GM18505 (cell line): ENCODE results near the gene EPHB1.
A peak's percentile ranks its signal among the peaks of the same experiment; 100 is the strongest.

ENCODE experiments used
- ATAC-seq: cut with Tn5 transposase; IDR thresholded peaks from one replicate; pipeline ENCODE4 v1.9.1; 2021; ENCODE audit not compliant: unreplicated experiment
- POLR2A ChIP-seq: IDR thresholded peaks from 4 replicates; pipeline ENCODE4 v1.6.1; 2011; ENCODE audit warnings: borderline replicate concordance; ENCODE audit not compliant: insufficient read depth, insufficient read length; ENCODE audit errors: extremely low read depth

EPHB1 gene

GRCh38 chr3:134876836-134877235 is 81.8 kb downstream of the EPHB1 start:
- no peak for TF ChIP-seq POLR2A
- no peak for ATAC-seq

GRCh38 chr3:134877788-134878187 is 82.7 kb downstream of the EPHB1 start:
- no peak for ATAC-seq
- no peak for TF ChIP-seq POLR2A

GRCh38 chr3:134879990-134880389 is 84.9 kb downstream of the EPHB1 start:
- ATAC-seq, result no peak
- TF ChIP-seq POLR2A, result no peak

GRCh38 chr3:134880431-134880830 is 85.4 kb downstream of the EPHB1 start:
- no peak for ATAC-seq
- TF ChIP-seq POLR2A, result no peak

- ATAC-seq, result no peak
- TF ChIP-seq POLR2A, result no peak
Measured at GRCh38 chr3:134881305-134881704, 86.2 kb downstream of the EPHB1 start.

GRCh38 chr3:134883697-134884385 is 88.8 kb downstream of the EPHB1 start:
- no peak for ATAC-seq
- TF ChIP-seq POLR2A, result no peak

GRCh38 chr3:134885877-134886621 is 91.0 kb downstream of the EPHB1 start:
- no peak for TF ChIP-seq POLR2A
- ATAC-seq, result peak; percentile 92

GRCh38 chr3:134886991-134887390 is 91.9 kb downstream of the EPHB1 start:
- no peak for ATAC-seq
- TF ChIP-seq POLR2A, result no peak

GRCh38 chr3:134887536-134887935 is 92.5 kb downstream of the EPHB1 start:
- no peak for ATAC-seq
- TF ChIP-seq POLR2A, result no peak

GRCh38 chr3:134892326-134892725 is 97.3 kb downstream of the EPHB1 start:
- TF ChIP-seq POLR2A, result no peak
- ATAC-seq, result no peak

GRCh38 chr3:134892761-134893160 is 97.7 kb downstream of the EPHB1 start:
- no peak for ATAC-seq
- no peak for TF ChIP-seq POLR2A

- no peak for ATAC-seq
Measured at GRCh38 chr3:134894533-134894932, 99.5 kb downstream of the EPHB1 start.

GRCh38 chr3:134895181-134895580 is 100.1 kb downstream of the EPHB1 start:
- ATAC-seq, result no peak
- no peak for TF ChIP-seq POLR2A

More at GRCh38 chr3:134894533-134894932, 99.5 kb downstream of the EPHB1 start:
- TF ChIP-seq POLR2A, result no peak

- ATAC-seq, result no peak
- TF ChIP-seq POLR2A, result no peak
Measured at GRCh38 chr3:134896141-134896540, 101.1 kb downstream of the EPHB1 start.
